Mesothelial cell of epicardium (in vitro differentiated cells): ENCODE data around the gene GDI1. TPM values are rescaled to one million over a fixed set of nuclear protein-coding genes. Genes with fewer than 3 reads are reported as not detected.

ENCODE experiments used
- DNase-seq, 2 experiments: peaks; one replicate each; pipeline ENCODE4 v3.0.0; 2021; ENCODE audit warnings: low spot score in 2 of 2; ENCODE audit not compliant: unreplicated experiment in 2 of 2
- H3K27ac Mint-ChIP-seq: 2 replicates; pipeline ENCODE4 v1.8.0; 2021; ENCODE audit warnings: mixed read lengths
- H3K27me3 Mint-ChIP-seq: 2 replicates; pipeline ENCODE4 v1.8.0; 2021; ENCODE audit warnings: low read depth, mixed read lengths
- H3K36me3 Mint-ChIP-seq: 2 replicates; pipeline ENCODE4 v1.8.0; 2021; ENCODE audit warnings: mixed read lengths
- H3K4me1 Mint-ChIP-seq: 2 replicates; pipeline ENCODE4 v1.8.0; 2021; ENCODE audit warnings: mixed read lengths
- H3K4me3 Mint-ChIP-seq: 2 replicates; pipeline ENCODE4 v1.8.0; 2021; ENCODE audit warnings: mild to moderate bottlenecking, moderate library complexity, mixed read lengths
- H3K9me3 Mint-ChIP-seq: 2 replicates; pipeline ENCODE4 v1.8.0; 2021; ENCODE audit warnings: mixed read lengths
- total RNA-seq: library from RNA; stranded (reverse); gene quantifications from 3 replicates; pipeline ENCODE4 v1.2.1, GENCODE V29; 2021
- TF ChIP-seq, protein P1 (sequence below): fragments of 200-600 bp; sonication (generic); IDR thresholded peaks from one replicate; pipeline ENCODE4 v1.5.0; 2021; ENCODE audit warnings: antibody characterized with exemption; ENCODE audit not compliant: unreplicated experiment

The GDI1 gene
- total RNA-seq, 1 donor from 2014 or later, result 150 TPM

GRCh38 chrX:154408659-154409221 lies 28.2 kb upstream of the GDI1 start:
- Mint-ChIP-seq H3K36me3 (peaks cover 4% of the 10 kb centered on the region), H3K4me1 (peaks cover 12% of the 10 kb centered on the region), H3K27me3 (no peaks in the 10 kb centered on the region), H3K9me3 (no peaks in the 10 kb centered on the region), H3K4me3 (peak overlapping the region; percentile 44), H3K27ac (peak overlapping the region; percentile 7)
- no peak for DNase-seq
- TF ChIP-seq, protein P1, sequence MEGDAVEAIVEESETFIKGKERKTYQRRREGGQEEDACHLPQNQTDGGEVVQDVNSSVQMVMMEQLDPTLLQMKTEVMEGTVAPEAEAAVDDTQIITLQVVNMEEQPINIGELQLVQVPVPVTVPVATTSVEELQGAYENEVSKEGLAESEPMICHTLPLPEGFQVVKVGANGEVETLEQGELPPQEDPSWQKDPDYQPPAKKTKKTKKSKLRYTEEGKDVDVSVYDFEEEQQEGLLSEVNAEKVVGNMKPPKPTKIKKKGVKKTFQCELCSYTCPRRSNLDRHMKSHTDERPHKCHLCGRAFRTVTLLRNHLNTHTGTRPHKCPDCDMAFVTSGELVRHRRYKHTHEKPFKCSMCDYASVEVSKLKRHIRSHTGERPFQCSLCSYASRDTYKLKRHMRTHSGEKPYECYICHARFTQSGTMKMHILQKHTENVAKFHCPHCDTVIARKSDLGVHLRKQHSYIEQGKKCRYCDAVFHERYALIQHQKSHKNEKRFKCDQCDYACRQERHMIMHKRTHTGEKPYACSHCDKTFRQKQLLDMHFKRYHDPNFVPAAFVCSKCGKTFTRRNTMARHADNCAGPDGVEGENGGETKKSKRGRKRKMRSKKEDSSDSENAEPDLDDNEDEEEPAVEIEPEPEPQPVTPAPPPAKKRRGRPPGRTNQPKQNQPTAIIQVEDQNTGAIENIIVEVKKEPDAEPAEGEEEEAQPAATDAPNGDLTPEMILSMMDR, result no peak

- Mint-ChIP-seq H3K27ac (peak within 1 kb of the TSS; percentile 80), H3K9me3 (no peaks in the 10 kb centered on the region)
- DNase-seq, result no peak
Observed at GRCh38 chrX:154409222-154409871, 27.6 kb upstream of the GDI1 start, which contains the start of gene DNASE1L1. Gene DNASE1L1 (minus strand): TSS chrX:154409254. CDS start chrX:154405568, 3,686 bp downstream.

GRCh38 chrX:154411981-154412340 lies 25.0 kb upstream of the GDI1 start:
- Mint-ChIP-seq H3K27me3 (no peaks in the 10 kb centered on the region), H3K27ac (no peak overlapping the region), H3K4me3 (peak overlapping the region; percentile 69), H3K36me3 (no peaks in the 10 kb centered on the region), H3K9me3 (peaks cover 3% of the 10 kb centered on the region), H3K4me1 (peaks cover 12% of the 10 kb centered on the region)
- DNase-seq, result peak in 1 of 2 experiments; percentile 54
- TF ChIP-seq, protein P1, result no peak

More at GRCh38 chrX:154409222-154409871, 27.6 kb upstream of the GDI1 start, which contains the start of gene DNASE1L1:
- TF ChIP-seq, protein P1, result no peak
- peak within 1 kb of the TSS; percentile 44 for H3K4me3 Mint-ChIP-seq
- H3K36me3 Mint-ChIP-seq, result peaks cover 2% of the 10 kb centered on the region
- H3K27me3 Mint-ChIP-seq, result no peaks in the 10 kb centered on the region
- H3K4me1 Mint-ChIP-seq, result peaks cover 12% of the 10 kb centered on the region

DNA sequence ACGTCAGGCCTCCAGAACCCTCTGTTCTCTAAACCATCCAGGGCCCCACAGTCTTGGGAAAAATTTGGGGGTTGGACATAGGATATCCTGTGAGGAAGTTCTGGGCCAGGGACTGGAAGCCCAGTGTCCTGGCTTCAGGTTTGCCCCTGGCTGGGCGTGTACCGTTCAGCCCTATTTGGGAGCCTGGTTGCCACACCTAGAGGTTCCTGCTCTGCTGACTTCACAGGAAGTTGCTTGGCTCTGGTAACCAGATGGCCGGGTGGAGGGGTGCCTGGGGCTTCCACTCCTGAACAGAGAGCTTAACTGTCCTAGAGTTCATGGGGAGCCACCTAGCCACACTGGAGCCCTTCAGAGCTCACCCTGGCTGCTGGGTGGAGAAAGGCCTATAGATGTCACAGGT lies 24.5 kb upstream of the GDI1 start:
- Mint-ChIP-seq H3K36me3 (no peaks in the 10 kb centered on the region), H3K9me3 (peaks cover 3% of the 10 kb centered on the region), H3K4me3 (peak overlapping the region; percentile 69), H3K4me1 (peaks cover 12% of the 10 kb centered on the region), H3K27me3 (no peaks in the 10 kb centered on the region), H3K27ac (no peak overlapping the region)
- DNase-seq, result no peak
- TF ChIP-seq, protein P1, result no peak

DNA sequence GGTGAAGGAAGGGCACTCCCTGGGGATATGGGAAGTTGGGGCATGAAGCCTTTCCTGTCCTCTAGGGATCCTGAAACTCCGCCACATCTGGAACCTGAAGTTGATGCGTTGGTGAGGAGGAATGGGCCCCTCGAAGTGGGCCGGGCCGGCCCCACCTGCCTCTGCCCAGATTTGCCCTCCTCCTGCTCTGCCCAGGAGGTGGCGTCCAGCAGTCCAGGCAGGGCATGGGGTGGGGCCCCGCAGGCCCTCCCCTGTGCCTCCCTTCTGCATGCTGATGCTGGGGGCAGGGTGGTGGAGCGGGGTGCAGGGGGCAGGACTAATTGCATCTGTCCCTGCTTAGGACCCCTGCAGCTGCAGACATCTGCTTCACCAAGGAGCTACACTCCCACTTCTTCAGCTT lies 23.8 kb upstream of the GDI1 start:
- no peak overlapping the region for H3K27ac Mint-ChIP-seq
- no peaks in the 10 kb centered on the region for H3K36me3 Mint-ChIP-seq
- H3K4me1 Mint-ChIP-seq, result peaks cover 12% of the 10 kb centered on the region
- no peaks in the 10 kb centered on the region for H3K27me3 Mint-ChIP-seq
- TF ChIP-seq, protein P1, result no peak
- no peak for DNase-seq
- H3K4me3 Mint-ChIP-seq, result no peak overlapping the region
- peaks cover 3% of the 10 kb centered on the region for H3K9me3 Mint-ChIP-seq
